ENCODE measurements around the gene TUBA1C. TPM values are rescaled to one million over a fixed set of nuclear protein-coding genes. Genes with fewer than 3 reads are reported as not detected.

The TUBA1C gene
- total and polyA plus RNA-seq, 2 donors (not counting 1 experiment from before 2014, with no cell fraction given), result 164 to 1,111 TPM

- Histone ChIP-seq H3K27ac (ENCODE audit: insufficient read depth, low read length) (no peak overlapping the region), H3K4me1 (ENCODE audit: control insufficient read depth, extremely low read depth, insufficient read depth, low read length) (peaks cover 7% of the 10 kb centered on the region), H3K4me3 (replicated peaks in 1 of 4; ENCODE audit: control extremely low read depth in 1 of 4, insufficient read depth in 1 of 4, low read depth in 3 of 4, low read length in 4 of 4) (no peak overlapping the region), H3K4me2 (ENCODE audit: extremely low read depth, insufficient read depth, low read length) (no peak overlapping the region), H3K36me3 (ENCODE audit: control insufficient read depth, insufficient read depth, low read length) (no peaks in the 10 kb centered on the region), H4K20me1 (ENCODE audit: control insufficient read depth, extremely low read depth, insufficient read depth, low read length) (no peaks in the 10 kb centered on the region), H3K27me3 (ENCODE audit: control insufficient read depth, insufficient read depth, low read length) (no peaks in the 10 kb centered on the region), H3K79me2 (ENCODE audit: control insufficient read depth, insufficient read depth, low read length) (no peaks in the 10 kb centered on the region), H3K9ac (ENCODE audit: insufficient read depth, low read length) (no peak overlapping the region), H2AFZ (ENCODE audit: low read length) (no peak overlapping the region), H3K9me3 (ENCODE audit: control insufficient read depth, insufficient read depth, low read depth, low read length) (no peaks in the 10 kb centered on the region)
- DNase-seq (ENCODE audit: low read depth in 2 of 2), result no peak
- no peak for TF ChIP-seq CTCF (conservative IDR thresholded peaks at IDR 0.05 in 1 of 2, IDR thresholded peaks at IDR 0.05 in 1 of 2; ENCODE audit: low read depth in 1 of 2, low read length in 2 of 2)
- no peak for TF ChIP-seq EZH2 (IDR thresholded peaks at IDR 0.05; ENCODE audit: low read length, missing control alignments)
Observed at GRCh38 chr12:49227713-49228112, 37.2 kb upstream of the TUBA1C start.

- Histone ChIP-seq H3K36me3 (ENCODE audit: control insufficient read depth, insufficient read depth, low read length) (no peaks in the 10 kb centered on the region), H3K79me2 (ENCODE audit: control insufficient read depth, insufficient read depth, low read length) (no peaks in the 10 kb centered on the region), H3K27ac (ENCODE audit: insufficient read depth, low read length) (no peak overlapping the region), H3K4me3 (replicated peaks in 1 of 4; ENCODE audit: control extremely low read depth in 1 of 4, insufficient read depth in 1 of 4, low read depth in 3 of 4, low read length in 4 of 4) (no peak overlapping the region), H3K9me3 (ENCODE audit: control insufficient read depth, insufficient read depth, low read depth, low read length) (no peaks in the 10 kb centered on the region), H3K4me1 (ENCODE audit: control insufficient read depth, extremely low read depth, insufficient read depth, low read length) (peaks cover 12% of the 10 kb centered on the region), H2AFZ (ENCODE audit: low read length) (no peak overlapping the region), H3K4me2 (ENCODE audit: extremely low read depth, insufficient read depth, low read length) (no peak overlapping the region), H3K9ac (ENCODE audit: insufficient read depth, low read length) (no peak overlapping the region), H3K27me3 (ENCODE audit: control insufficient read depth, insufficient read depth, low read length) (no peaks in the 10 kb centered on the region), H4K20me1 (ENCODE audit: control insufficient read depth, extremely low read depth, insufficient read depth, low read length) (no peaks in the 10 kb centered on the region)
- DNase-seq (ENCODE audit: low read depth in 2 of 2), result no peak
- TF ChIP-seq EZH2 (IDR thresholded peaks at IDR 0.05; ENCODE audit: low read length, missing control alignments), result no peak
- no peak for TF ChIP-seq CTCF (conservative IDR thresholded peaks at IDR 0.05 in 1 of 2, IDR thresholded peaks at IDR 0.05 in 1 of 2; ENCODE audit: low read depth in 1 of 2, low read length in 2 of 2)
Observed at GRCh38 chr12:49228653-49229052, 36.2 kb upstream of the TUBA1C start.

GRCh38 chr12:49230176-49230804 lies 34.6 kb upstream of the TUBA1C start:
- H3K4me2 ChIP-seq (ENCODE audit: extremely low read depth, insufficient read depth, low read length), result no peak overlapping the region
- no peaks in the 10 kb centered on the region for H3K9me3 ChIP-seq (ENCODE audit: control insufficient read depth, insufficient read depth, low read depth, low read length)
- no peak for DNase-seq (ENCODE audit: low read depth in 2 of 2)
- H3K4me1 ChIP-seq (ENCODE audit: control insufficient read depth, extremely low read depth, insufficient read depth, low read length), result peaks cover 18% of the 10 kb centered on the region
- no peaks in the 10 kb centered on the region for H3K36me3 ChIP-seq (ENCODE audit: control insufficient read depth, insufficient read depth, low read length)
- no peaks in the 10 kb centered on the region for H3K27me3 ChIP-seq (ENCODE audit: control insufficient read depth, insufficient read depth, low read length)
- no peak overlapping the region for H3K4me3 ChIP-seq (replicated peaks in 1 of 4; ENCODE audit: control extremely low read depth in 1 of 4, insufficient read depth in 1 of 4, low read depth in 3 of 4, low read length in 4 of 4)
- no peak overlapping the region for H2AFZ ChIP-seq (ENCODE audit: low read length)
- H3K27ac ChIP-seq (ENCODE audit: insufficient read depth, low read length), result no peak overlapping the region
- no peak overlapping the region for H3K9ac ChIP-seq (ENCODE audit: insufficient read depth, low read length)
- TF ChIP-seq EZH2 (IDR thresholded peaks at IDR 0.05; ENCODE audit: low read length, missing control alignments) (no peak), CTCF (conservative IDR thresholded peaks at IDR 0.05 in 1 of 2, IDR thresholded peaks at IDR 0.05 in 1 of 2; ENCODE audit: low read depth in 1 of 2, low read length in 2 of 2) (no peak)
- no peaks in the 10 kb centered on the region for H3K79me2 ChIP-seq (ENCODE audit: control insufficient read depth, insufficient read depth, low read length)
- H4K20me1 ChIP-seq (ENCODE audit: control insufficient read depth, extremely low read depth, insufficient read depth, low read length), result no peaks in the 10 kb centered on the region

All from fibroblast of lung (primary cell).